K562 (cell line): ENCODE measurements around the gene HNRNPM. TPM values are rescaled to one million over a fixed set of nuclear protein-coding genes. Genes with fewer than 3 reads are reported as not detected.

Experiments
- TARDBP ChIP-seq: fragments of 450-650 bp; IDR thresholded peaks from 2 replicates; pipeline ENCODE4 v1.6.1; 2016
- polyA plus RNA-seq, 8 experiments: library from polyadenylated mRNA; depleted of rRNA in 4 of 8; stranded (reverse) in 5 of 8; unstranded in 3 of 8; fragments of >200 nt; fragmentation: Nextera tagmentation in 2 of 8; fragmentation: Illumina TruSeq in 1 of 8; extraction: Ambion mirVana in 2 of 8; extraction: Trizol in 1 of 8; gene quantifications; 2 replicates each; pipeline versions ENCODE4 v1.2.1 to v1.2.3, GENCODE V29; 2011 to 2014; ENCODE audit warnings: inconsistent platforms in 1 of 8, missing spikeins in 1 of 8
- total RNA-seq, 7 experiments: library from RNA; depleted of rRNA in 6 of 7; stranded (reverse); fragments of >200 nt in 6 of 7; fragmentation: Illumina TruSeq in 2 of 7; extraction: Trizol in 2 of 7; gene quantifications; 2 replicates each; pipeline versions ENCODE4 v1.2.1 to v1.2.3, GENCODE V29; 2011 to 2021; ENCODE audit warnings: low replicate concordance in 1 of 7
- TF ChIP-seq, protein P1 (sequence below): fragments of 450-650 bp; IDR thresholded peaks from 2 replicates; pipeline ENCODE4 v1.6.1; 2016; ENCODE audit warnings: mild to moderate bottlenecking, moderate library complexity

Gene HNRNPM
- total and polyA plus RNA-seq, 9 of the 15 experiments (the other 6 are each of a cell fraction or from before 2014, with no cell fraction given), result 11.1 to 340 (median 195) TPM

DNA sequence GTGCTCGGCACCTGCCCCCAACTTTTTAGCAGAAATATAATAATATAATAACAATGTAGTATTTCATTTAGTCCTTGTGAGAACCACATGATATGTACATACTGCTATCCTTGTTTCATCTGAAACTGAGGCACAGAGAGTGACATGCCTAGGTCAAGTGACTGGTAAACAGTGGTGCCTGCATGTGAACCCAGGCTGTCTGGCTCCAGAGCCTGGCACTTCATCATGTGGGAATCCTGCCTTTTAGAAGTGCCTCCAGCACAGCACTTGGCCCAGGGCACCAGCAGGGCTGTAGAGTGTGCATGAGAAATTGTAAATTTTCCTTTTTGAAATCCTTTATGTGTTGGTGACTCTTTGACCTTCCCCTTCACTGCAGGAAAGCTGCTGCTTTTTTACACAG is 30.2 kb downstream of the HNRNPM start (continued):
- TF ChIP-seq, protein P1, sequence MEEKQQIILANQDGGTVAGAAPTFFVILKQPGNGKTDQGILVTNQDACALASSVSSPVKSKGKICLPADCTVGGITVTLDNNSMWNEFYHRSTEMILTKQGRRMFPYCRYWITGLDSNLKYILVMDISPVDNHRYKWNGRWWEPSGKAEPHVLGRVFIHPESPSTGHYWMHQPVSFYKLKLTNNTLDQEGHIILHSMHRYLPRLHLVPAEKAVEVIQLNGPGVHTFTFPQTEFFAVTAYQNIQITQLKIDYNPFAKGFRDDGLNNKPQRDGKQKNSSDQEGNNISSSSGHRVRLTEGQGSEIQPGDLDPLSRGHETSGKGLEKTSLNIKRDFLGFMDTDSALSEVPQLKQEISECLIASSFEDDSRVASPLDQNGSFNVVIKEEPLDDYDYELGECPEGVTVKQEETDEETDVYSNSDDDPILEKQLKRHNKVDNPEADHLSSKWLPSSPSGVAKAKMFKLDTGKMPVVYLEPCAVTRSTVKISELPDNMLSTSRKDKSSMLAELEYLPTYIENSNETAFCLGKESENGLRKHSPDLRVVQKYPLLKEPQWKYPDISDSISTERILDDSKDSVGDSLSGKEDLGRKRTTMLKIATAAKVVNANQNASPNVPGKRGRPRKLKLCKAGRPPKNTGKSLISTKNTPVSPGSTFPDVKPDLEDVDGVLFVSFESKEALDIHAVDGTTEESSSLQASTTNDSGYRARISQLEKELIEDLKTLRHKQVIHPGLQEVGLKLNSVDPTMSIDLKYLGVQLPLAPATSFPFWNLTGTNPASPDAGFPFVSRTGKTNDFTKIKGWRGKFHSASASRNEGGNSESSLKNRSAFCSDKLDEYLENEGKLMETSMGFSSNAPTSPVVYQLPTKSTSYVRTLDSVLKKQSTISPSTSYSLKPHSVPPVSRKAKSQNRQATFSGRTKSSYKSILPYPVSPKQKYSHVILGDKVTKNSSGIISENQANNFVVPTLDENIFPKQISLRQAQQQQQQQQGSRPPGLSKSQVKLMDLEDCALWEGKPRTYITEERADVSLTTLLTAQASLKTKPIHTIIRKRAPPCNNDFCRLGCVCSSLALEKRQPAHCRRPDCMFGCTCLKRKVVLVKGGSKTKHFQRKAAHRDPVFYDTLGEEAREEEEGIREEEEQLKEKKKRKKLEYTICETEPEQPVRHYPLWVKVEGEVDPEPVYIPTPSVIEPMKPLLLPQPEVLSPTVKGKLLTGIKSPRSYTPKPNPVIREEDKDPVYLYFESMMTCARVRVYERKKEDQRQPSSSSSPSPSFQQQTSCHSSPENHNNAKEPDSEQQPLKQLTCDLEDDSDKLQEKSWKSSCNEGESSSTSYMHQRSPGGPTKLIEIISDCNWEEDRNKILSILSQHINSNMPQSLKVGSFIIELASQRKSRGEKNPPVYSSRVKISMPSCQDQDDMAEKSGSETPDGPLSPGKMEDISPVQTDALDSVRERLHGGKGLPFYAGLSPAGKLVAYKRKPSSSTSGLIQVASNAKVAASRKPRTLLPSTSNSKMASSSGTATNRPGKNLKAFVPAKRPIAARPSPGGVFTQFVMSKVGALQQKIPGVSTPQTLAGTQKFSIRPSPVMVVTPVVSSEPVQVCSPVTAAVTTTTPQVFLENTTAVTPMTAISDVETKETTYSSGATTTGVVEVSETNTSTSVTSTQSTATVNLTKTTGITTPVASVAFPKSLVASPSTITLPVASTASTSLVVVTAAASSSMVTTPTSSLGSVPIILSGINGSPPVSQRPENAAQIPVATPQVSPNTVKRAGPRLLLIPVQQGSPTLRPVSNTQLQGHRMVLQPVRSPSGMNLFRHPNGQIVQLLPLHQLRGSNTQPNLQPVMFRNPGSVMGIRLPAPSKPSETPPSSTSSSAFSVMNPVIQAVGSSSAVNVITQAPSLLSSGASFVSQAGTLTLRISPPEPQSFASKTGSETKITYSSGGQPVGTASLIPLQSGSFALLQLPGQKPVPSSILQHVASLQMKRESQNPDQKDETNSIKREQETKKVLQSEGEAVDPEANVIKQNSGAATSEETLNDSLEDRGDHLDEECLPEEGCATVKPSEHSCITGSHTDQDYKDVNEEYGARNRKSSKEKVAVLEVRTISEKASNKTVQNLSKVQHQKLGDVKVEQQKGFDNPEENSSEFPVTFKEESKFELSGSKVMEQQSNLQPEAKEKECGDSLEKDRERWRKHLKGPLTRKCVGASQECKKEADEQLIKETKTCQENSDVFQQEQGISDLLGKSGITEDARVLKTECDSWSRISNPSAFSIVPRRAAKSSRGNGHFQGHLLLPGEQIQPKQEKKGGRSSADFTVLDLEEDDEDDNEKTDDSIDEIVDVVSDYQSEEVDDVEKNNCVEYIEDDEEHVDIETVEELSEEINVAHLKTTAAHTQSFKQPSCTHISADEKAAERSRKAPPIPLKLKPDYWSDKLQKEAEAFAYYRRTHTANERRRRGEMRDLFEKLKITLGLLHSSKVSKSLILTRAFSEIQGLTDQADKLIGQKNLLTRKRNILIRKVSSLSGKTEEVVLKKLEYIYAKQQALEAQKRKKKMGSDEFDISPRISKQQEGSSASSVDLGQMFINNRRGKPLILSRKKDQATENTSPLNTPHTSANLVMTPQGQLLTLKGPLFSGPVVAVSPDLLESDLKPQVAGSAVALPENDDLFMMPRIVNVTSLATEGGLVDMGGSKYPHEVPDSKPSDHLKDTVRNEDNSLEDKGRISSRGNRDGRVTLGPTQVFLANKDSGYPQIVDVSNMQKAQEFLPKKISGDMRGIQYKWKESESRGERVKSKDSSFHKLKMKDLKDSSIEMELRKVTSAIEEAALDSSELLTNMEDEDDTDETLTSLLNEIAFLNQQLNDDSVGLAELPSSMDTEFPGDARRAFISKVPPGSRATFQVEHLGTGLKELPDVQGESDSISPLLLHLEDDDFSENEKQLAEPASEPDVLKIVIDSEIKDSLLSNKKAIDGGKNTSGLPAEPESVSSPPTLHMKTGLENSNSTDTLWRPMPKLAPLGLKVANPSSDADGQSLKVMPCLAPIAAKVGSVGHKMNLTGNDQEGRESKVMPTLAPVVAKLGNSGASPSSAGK, result no peak
- no peak for TF ChIP-seq TARDBP
